HG03159 (cell line): ENCODE results near the gene SMG6.
"Not testable (repeated sequence)": the region's sequence is repeated elsewhere in the genome, so short reads cannot be mapped to it uniquely, and the experiment has no call there.

ENCODE experiments used
- ATAC-seq: cut with Tn5 transposase; IDR thresholded peaks from one replicate; pipeline ENCODE4 v1.9.1; 2021; ENCODE audit warnings: mild to moderate bottlenecking, moderate library complexity; ENCODE audit not compliant: unreplicated experiment

Gene SMG6

DNA sequence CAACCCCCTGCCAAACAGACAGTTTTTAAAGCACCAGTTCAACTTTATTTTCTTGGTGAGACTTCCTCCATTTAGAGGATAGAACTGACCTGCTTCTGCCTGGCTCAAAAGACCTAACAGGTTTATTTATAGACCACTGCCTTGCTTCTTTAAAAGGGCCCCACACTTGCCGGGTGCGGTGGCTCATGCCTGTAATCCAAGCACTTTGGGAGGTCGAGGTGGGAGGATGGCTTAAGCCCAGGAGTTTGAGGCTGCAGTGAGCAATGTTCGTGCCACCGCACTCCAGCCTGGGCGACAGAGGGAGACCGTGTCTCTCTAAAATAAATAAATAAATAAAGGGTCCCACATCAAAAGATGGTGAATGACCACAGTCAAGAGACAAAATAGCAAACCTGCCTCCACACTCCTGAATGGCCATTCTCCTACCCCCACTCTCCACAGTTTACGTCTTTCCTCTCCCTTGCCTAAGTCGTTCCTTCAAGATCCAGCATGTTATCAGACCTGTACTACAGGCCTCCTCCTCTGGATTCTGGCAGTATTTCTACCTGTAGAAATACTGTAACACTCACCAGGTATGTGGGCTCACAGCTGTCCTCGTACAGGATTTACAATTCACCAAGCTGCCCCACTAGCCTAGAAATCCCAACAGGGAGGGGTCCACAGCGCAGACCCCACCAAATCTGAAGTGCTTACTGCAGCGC is 95.6 kb downstream of the SMG6 start:
- ATAC-seq: no peak

DNA sequence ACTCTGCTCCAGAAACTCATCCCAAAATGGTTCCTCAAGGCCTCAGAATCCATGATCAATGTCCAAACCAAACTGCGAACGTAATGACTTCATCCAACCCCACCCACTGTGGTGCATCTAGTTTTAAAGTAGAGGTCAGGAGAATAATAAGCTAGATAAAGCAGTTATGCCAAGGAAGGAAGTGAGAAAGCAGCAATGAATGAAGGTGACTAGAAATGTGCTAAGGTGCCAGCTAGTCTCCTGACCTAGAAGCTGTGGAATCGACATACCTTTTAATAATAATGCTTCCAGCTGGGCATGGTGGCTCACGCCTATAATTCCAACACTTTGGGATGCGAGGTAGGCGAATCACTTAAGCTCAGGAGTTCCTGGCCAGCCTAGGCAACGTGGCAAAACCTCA is 99.2 kb downstream of the SMG6 start:
- ATAC-seq: no peak

DNA sequence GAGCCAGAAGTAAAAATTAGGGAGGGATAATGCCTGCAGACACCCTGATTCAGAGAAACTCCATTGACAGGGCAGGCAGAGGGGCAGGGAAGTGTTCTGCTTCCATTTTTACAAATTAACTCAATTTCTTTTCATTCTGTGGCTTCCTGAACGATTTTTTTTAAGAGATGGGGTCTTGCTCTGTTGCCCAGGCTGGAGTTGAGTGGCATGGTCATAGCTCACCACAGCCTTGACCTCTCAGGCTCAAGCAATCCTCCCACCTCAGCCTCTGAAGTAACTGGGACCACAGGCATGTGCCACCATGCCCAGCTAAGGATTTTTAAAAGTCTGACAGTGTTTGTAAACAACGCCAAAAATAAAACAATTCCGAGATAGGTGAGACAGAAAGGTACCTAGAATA is 99.8 kb downstream of the SMG6 start:
- no peak for ATAC-seq

DNA sequence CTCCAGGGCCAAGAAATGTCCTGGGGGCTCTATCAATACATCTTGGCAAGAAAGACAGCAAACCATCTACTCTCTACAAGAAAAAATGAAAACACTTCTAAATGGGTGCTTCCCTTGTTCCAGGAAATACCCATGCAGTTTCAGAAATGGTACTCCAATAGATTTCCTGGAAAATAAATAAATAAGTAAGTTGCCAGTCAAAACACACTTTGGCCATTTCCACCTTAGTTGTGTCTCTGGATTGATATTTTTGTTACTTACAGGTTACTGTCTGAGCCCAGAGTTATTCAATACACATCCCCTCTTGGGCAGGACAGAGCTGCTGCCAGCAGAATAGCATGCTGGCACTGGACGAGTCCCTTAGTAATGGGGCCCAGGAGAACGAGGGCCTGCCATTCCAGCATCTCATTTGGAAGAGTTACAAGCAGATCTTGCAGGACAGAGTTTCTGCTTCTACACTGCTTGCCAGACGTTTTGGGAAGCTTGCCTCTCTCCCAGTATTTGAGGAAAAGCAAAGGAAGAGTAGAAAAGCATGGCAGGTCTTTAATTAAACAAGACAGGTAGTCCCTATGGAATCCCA is 100.5 kb downstream of the SMG6 start:
- ATAC-seq: no peak

DNA sequence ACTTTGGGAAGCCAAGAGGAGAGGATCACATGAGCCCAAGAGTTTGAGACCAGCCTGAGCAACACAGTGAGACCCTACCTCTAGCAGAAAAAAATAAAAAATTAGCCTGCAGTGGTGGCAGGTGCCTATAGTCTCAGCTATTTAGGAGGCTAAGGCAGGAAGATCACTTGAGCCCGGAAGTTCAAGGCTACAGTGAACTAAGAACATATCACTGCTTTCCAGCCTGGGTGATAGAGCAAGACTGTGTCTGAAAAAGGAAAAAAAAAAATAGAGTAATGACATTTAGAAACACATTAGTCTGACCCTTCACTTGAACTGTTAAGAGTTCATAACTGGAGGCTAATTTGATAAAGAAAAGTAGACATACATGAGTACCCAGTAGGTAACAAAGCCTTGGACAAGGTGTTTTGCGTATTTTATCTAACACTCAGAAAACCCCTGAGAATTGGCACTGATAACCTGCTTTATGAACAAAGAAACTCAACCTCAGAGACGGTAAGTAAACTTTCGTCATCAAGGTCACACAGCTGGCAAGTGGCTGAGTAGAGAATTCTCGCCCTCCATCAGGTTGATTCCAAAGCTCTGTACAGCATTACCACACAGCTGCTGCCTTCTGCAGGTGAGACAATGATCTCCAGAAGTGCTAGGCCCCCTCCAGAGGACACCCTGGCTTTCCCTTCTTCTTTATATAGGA is 101.1 kb downstream of the SMG6 start:
- no peak for ATAC-seq

DNA sequence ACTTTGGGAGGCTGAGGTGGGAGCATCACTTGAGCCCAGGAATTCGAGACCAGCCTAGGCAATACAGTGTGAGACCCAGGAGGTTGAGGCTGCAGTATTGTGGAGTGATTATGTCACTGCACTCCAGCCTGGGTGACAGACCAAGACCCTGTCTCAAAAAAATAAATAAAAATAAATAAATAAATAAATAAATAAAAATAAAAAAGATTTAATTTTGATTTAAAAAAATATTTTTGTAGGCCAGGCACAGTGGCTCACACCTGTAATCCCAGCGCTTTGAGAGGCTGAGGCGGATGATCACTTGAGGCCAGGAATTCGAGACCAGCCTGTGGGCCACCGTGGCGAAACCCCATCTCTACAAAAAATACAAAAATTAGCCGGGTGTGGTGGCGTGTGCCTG is 104.2 kb downstream of the SMG6 start:
- not testable (repeated sequence) for ATAC-seq

DNA sequence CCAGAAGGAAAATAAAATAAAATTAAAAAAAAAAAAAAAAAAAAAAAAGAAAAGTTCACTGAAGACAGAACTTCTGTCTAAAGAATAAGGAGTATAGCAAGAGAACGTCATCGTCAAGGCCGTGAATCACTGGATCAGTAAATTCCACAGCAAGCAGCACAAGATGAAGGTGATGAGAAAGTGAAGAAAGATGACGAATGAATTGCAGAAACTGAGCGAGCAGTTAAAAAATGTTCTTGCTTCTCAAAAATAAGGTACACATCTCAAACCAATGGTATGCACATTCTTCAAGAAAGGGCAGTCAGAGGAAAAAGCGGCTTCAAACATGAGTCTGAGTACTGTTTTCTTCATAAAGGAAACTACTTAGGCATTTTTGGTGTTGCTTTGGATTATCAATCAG is 104.7 kb downstream of the SMG6 start:
- ATAC-seq: no peak

DNA sequence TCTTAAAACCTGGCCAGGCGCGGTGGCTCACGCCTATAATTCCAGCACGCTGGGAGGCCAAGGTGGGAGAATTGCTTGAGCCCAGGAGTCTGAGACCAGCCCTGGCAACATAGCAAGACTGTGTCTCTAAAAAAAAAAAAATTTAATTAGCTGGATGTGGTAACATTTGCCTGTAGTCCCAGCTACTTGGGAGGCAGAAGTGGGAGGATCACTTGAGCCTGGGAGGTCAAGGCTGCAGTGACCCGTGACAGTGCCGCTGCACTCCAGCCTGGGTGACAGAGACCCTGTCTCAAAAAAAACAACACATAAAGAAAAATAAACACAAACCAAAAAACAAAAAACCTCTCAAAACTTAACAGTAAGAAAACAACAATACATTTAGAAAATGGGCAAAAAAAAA is 106.3 kb downstream of the SMG6 start:
- no peak for ATAC-seq

DNA sequence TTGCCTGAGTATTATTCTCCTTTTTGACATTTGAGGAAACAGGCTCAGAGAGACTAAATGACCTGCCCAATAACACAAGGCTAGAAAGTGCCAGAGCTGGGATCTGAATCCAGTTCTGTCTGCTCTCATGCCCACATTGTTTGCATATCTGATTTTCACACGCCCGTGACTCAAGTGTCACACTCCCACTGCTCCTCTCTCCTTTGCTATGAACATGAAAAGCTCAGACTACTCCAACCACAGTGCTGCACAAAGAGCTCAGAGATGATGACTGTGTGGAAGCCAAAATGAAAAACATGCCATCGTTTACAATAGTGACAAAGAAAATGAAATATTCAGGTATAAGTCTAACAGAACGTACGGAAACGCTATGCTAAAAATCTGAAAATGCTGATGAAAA is 107.9 kb downstream of the SMG6 start:
- ATAC-seq: no peak

DNA sequence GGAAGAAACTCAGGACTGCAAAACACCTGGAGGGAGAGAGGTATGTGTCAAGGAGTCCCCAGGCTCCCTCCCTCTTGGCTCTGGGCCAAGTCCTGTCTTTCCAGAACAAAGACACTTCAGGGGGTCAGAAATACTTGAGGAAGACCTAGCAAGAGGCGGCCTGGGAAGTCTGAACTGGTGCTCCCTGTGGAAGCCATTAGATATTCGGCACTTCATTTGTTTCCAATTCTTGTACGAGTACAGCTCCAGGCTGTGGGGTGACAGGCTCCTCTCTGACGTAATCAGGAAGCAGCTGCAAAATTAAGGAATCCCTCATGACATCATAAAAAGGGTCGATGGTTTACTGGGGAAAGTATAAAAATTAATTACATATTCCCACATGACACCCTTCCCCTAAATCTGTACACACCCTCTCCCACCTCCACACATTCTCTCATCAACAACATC is 108.7 kb downstream of the SMG6 start:
- no peak for ATAC-seq

DNA sequence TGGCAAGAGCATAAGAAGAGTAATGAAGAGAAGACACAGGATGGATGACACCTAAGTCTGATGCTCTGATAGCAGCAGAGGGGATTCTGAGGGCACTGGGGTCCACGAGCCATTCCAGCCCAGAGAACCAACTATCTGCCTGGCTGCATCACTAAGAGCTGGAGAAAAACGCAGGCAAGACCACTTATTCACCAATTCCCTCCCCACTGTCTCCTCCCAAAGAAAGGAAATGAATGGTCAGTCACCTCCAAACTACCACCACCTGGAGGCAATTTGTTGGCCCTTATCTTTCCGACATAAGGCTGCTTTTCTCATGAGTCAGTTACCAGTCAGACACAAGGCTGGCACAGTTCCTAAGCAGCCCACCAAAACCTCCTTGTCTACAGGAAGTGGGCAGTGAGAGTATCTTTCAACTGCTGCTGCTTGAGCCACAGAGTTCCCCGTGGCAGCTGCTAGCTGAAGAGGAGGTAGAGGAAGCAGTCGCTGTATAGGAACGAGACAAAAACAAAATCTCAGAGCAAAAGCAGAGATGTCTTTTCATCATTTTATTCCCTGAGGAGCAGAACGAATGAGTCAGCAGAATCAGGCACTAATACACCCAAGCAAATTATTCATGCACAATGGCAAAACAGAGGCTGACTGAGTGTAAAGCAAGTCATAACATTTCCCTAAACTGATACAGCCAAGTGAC is 111.1 kb downstream of the SMG6 start:
- ATAC-seq: no peak

DNA sequence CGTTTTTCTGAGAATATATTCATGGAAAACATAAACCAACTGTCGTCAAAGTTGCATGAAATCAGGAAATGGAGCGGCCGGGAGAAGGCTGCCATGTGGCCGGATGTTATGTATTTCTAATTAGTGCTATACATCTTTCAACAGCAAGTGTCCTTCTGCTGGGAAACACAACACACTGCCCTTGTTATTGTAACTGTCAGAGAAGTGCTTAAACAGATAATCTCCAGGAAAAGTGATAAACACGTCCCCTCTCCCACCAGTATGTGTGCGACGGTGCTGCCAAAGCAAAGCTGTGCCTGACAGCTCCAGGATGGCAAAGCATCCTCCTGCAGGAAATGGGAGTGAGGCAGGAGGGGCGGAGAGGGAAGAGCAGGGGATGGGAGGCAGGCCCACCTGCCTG is 111.8 kb downstream of the SMG6 start:
- no peak for ATAC-seq

DNA sequence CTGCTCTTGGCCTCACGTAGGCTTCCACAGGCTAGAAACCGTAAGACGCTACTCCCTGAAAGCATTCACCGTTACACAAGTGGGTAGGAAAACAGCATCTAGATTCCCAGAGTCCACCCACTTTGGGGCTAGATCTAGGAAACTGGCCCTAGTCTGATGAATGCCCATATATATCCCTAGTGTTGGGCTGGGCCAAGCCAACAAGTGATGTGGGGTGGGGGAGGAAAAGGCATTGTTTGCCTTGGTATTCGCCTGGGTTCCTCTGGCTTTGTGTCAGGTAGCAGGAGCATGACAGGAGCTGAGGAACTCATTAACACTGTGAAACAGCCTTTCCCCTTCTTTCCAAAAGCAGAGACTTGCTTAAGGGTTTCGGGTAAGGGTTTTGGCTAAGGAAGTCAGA is 112.4 kb downstream of the SMG6 start:
- no peak for ATAC-seq

DNA sequence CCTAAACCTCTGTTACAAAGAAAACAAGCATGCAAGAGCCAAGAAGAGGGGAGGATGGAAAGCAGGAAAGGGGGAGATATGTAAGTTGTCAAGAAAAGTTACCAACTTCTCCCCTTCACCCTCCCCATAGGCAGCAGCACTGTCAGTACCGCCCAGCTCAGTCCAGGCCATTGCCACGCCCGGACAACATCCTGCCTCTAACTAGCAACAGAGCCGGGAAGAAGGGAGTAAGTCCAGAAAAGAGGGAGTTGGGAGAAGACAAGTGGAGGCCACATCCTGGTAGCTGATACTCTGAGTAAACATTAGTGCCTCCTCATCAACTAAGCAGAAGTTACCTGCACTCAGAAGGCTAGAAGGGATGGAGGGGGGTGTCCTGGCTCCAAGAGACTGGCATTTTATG is 113.6 kb downstream of the SMG6 start:
- ATAC-seq: no peak

DNA sequence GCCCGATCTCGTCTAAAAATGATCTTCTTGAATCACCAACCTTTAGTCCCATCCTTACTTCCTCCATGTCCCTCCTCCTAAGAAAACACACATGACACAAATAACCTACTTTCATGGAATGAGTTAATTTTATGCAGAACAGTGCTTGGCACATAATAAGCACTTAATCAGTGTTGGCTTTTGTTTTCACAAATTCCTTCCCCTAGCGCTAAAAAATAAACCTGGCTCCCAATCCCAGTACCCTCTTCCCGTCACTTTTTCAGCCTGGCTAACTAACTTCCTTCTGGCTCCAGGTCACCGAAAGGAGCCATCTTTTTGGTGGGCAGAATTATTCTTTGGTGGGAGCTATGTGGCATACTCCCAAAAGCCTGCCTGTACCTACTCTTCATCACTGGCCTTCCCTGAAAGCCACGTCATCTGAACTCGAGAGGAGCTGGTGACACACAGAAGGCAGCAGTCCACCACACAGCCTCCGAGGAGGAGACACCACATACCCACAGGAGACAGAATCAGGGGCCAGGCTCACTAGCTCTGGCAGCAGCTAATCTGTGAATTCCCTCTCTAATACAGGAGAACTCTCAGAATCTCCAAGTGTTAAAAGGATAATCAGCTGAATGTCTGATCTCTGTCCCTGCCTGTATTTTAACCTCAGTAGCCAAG is 114.5 kb downstream of the SMG6 start:
- ATAC-seq: no peak

DNA sequence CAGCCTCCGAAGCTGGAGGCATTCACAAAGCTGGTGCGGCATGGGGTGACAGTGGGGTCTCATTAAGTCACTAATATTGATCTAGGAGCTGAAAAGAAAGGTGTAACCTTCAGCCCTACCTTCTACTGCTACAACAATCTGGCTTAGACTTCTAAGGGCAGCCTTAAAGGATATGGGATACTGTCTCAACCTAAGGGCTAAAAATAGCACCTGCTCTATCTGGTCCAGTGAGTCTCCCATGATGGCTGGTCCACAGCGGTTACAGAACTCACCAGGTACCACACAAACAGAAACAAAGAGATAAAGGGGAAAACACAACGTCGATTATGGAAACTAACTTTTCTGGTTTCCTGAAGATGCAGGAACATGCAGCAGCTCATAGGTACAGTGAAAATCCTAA is 115.8 kb downstream of the SMG6 start:
- ATAC-seq: no peak

DNA sequence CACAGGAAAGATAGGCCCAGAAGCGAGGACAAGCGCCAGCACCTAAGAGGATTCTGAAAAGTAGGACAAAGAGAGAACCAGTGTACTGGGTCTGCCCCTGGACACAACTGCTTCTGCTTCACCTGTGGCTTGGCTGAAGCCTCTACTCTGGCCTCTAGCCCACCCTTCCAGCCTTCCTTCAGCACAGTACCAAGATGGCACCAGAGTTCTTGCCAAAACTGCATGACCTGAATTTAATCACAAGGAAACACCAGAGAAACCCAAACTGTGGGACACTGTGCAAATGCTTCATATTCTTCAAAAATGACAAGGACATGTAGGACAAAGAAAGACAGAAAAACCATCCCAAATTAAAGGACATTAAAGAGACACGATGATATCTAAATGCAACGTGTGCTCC is 116.6 kb downstream of the SMG6 start:
- ATAC-seq: no peak

DNA sequence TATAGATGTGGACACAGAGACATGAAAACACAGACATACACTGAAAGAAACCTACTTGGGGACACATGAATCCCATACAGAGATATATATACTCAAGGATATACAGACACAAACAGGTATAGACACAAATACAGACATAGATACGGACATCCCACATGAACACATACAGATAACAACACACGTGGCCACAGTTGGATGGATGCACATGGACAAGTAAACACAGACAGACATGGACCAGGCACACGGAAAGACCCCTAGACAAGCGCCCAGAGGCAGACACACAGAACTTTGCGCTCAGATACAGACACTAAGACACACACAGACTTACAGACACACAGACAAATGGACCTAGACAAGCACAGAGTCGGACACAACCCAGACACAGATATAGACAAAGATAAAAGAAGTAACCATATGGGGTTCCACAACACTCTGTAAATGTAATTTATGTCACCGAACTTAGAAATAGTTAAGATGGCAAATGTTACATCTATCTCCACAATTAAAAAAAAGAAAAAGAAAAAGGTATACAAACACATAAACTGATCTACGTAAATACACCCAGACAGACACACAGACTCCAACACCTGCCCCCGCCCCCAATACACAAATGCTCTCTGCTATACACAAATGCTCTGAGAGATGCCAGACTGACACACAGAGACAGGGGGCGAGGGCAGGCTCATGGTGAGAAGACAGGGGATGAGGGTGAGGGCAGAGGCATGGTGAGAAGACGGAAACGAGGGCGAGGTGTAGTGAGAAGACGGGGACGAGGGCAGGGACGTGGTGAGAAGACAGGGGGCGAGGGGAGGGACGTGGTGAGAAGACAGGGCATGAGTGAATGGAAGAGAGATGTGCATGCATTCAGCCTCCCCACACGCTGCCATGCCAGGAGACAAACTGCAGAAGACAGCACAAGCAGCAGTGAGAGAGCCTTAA is 118.3 kb downstream of the SMG6 start:
- ATAC-seq: no peak

DNA sequence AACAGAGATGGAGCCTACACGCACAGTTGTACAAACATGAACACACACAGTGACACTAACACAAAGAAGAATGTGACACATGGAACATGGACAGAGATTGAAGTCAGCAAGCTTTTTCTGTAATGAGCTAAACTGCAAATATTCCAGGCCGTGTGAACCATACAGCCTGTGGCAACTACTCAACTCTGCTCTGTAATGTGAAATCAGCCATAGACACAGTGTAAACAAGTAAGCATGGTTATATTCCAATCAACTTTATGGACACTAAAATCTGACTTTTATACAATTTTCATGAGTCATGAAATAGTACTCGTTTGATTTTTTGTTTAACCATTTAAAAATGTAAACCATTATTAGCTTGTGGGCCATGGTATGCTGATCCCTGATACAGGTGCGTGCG is 120.2 kb downstream of the SMG6 start:
- ATAC-seq: no peak

DNA sequence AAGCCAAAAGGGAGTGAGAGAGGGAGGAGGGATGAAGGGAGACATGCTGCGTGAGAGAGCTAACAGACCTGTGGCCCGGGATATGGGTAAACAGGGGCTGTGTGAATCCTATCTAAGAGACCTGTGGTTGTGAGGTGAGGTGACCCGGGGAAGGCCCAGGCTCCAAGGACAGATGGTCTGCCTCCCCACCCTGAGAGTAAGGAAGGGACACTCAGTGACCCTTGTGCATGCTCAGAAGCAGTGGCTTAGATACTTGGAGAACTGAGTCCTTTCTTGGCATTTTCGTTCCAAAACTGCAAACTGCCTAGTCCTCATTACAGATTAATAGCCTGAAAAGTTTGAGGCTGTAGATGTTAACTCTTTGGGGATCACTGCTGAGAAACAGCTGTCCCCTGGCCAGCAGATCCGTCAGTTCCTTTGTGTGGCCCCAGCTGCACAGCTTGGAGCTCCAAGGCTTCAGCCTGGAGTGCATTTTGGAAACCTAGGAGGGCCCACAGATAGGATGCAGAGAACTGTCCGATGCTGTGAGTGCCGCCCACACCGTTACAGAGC is 121.6 kb downstream of the SMG6 start:
- no peak for ATAC-seq
